HepG2 (cell line): ENCODE measurements around the gene PXT1. TPM values are rescaled to one million over a fixed set of nuclear protein-coding genes. Genes with fewer than 3 reads are reported as not detected.

Source experiments
- ATAC-seq: fragments of 200-7000 bp; cut with Tn5 transposase; 3 replicates; pipeline ENCODE4 v1.9.1; 2020; ENCODE audit warnings: mild to moderate bottlenecking, moderate library complexity
- BruUV-seq: library from RNA; stranded (reverse); fragments of 400-500 nt; replicated peaks from 2 replicates; lab custom pipeline; 2021; lab: Mats Ljungman, UMichigan
- CTCF ChIA-PET: fragments of 300-600 bp; formaldehyde crosslinking; extraction: SDS; loops from one replicate; lab custom pipeline; 2021; ENCODE audit warnings: low total read pairs, inconsistent platforms, low intra/inter-chr PET ratio; lab: Yijun Ruan, JAX
- POLR2A ChIA-PET: fragments of 350-600 bp; sonication (Branson Sonifier 250); formaldehyde crosslinking; loops from one replicate; lab custom pipeline; 2020; ENCODE audit warnings: antibody characterized with exemption, inconsistent platforms; lab: Yijun Ruan, JAX
- DNase-seq: peaks from one replicate; pipeline ENCODE4 v3.0.0-alpha.2; 2015; ENCODE audit warnings: low spot score
- FAIRE-seq: peaks from 3 replicates; lab custom pipeline; 2011; peaks lifted over from hg19 to GRCh38; lab: Jason Lieb, UNC
- H2AFZ ChIP-seq: one replicate; pipeline ENCODE4 v1.6.1; 2011; ENCODE audit warnings: low read length, inconsistent platforms
- H3K27ac ChIP-seq: fragments of 300-600 bp; 3 replicates; pipeline ENCODE4 v1.8.0; 2011; ENCODE audit warnings: mixed run types, mild to moderate bottlenecking, mixed read lengths, low read length, inconsistent platforms; ENCODE audit not compliant: insufficient read depth; ENCODE audit errors: extremely low read length
- H3K27me3 ChIP-seq, 2 experiments: fragments of 200-600 bp in 1 of 2; 2 replicates in 1 of 2; 3 replicates in 1 of 2; pipeline versions ENCODE4 v1.6.0 to v1.8.0; 2011; ENCODE audit warnings: low read length in 2 of 2, mild to moderate bottlenecking in 2 of 2, moderate library complexity in 2 of 2, inconsistent platforms in 1 of 2; ENCODE audit not compliant: insufficient read depth in 2 of 2, control insufficient read depth in 1 of 2
- H3K36me3 ChIP-seq, 2 experiments: fragments of 200-600 bp in 1 of 2; replicated peaks in 1 of 2; 2 replicates in 1 of 2; 3 replicates in 1 of 2; pipeline versions ENCODE4 v1.5.1 to v1.8.0; 2011; ENCODE audit warnings: low read length in 2 of 2, inconsistent platforms in 1 of 2; ENCODE audit not compliant: insufficient read depth in 2 of 2, control insufficient read depth in 1 of 2
- H3K4me1 ChIP-seq: 2 replicates; pipeline ENCODE4 v1.5.1; 2012; ENCODE audit warnings: low read length, inconsistent platforms; ENCODE audit not compliant: insufficient read depth
- H3K4me2 ChIP-seq: 2 replicates; pipeline ENCODE4 v1.6.0; 2011; ENCODE audit warnings: low read depth, low read length, inconsistent platforms
- H3K4me3 ChIP-seq, 3 experiments: fragments of 200-600 bp in 1 of 3; sonication (generic), shearing (Covaris generic) in 1 of 3; replicated peaks in 1 of 3; 2 replicates each; pipeline ENCODE4 v1.5.1; 2011 to 2016; ENCODE audit warnings: low read length in 3 of 3, inconsistent platforms in 2 of 3, low read depth in 2 of 3, mild to moderate bottlenecking in 2 of 3, control low read depth in 1 of 3, mixed read lengths in 1 of 3; ENCODE audit not compliant: insufficient read depth in 1 of 3
- H3K79me2 ChIP-seq: one replicate; pipeline ENCODE4 v1.6.1; 2011; ENCODE audit warnings: low read length, inconsistent platforms; ENCODE audit not compliant: insufficient read depth
- H3K9ac ChIP-seq: 2 replicates; pipeline ENCODE4 v1.6.0; 2011; ENCODE audit warnings: mild to moderate bottlenecking, low read depth, low read length, inconsistent platforms; ENCODE audit not compliant: insufficient read depth
- H3K9me3 ChIP-seq: 2 replicates; pipeline ENCODE4 v1.5.1; 2012; ENCODE audit warnings: mild to moderate bottlenecking, low read length
- H4K20me1 ChIP-seq: 2 replicates; pipeline ENCODE4 v1.6.0; 2011; ENCODE audit warnings: inconsistent platforms, mild to moderate bottlenecking, low read length, moderate library complexity; ENCODE audit not compliant: insufficient read depth
- CENPX ChIP-seq: sonication (generic); formaldehyde crosslinking; IDR thresholded peaks from 2 replicates; pipeline ENCODE4 v1.9.0; 2021; ENCODE audit warnings: mild to moderate bottlenecking, missing genetic modification reagents, moderate library complexity
- FOXK2 ChIP-seq: fragments of 450-650 bp; IDR thresholded peaks from 2 replicates; pipeline ENCODE4 v1.6.1; 2016
- FUBP1 ChIP-seq: sonication (generic); formaldehyde crosslinking; IDR thresholded peaks from 2 replicates; pipeline ENCODE4 v1.5.1; 2020; ENCODE audit warnings: missing genetic modification reagents, mild to moderate bottlenecking, borderline replicate concordance
- GPN1 ChIP-seq: sonication (generic); formaldehyde crosslinking; IDR thresholded peaks from 2 replicates; pipeline ENCODE4 v1.5.1; 2020; ENCODE audit warnings: missing genetic modification reagents, borderline replicate concordance
- HNRNPLL ChIP-seq: fragments of 200-400 bp; formaldehyde crosslinking; IDR thresholded peaks from 2 replicates; pipeline ENCODE4 v1.6.1; 2017; ENCODE audit warnings: mild to moderate bottlenecking, low read depth, low read length; ENCODE audit not compliant: poor library complexity, severe bottlenecking
- MED8 ChIP-seq: sonication (generic); formaldehyde crosslinking; IDR thresholded peaks from 2 replicates; pipeline ENCODE4 v1.8.1; 2023; ENCODE audit warnings: mild to moderate bottlenecking, missing genetic modification reagents; ENCODE audit not compliant: insufficient replicate concordance
- PATZ1 ChIP-seq: sonication (generic); formaldehyde crosslinking; IDR thresholded peaks from 2 replicates; pipeline ENCODE4 v1.4.0; 2020; ENCODE audit warnings: missing genetic modification reagents
- PPARG ChIP-seq: conservative IDR thresholded peaks from 2 replicates; pipeline ENCODE4 v1.6.1; 2016; ENCODE audit warnings: missing biosample characterization, missing genetic modification reagents
- TRIM24 ChIP-seq: sonication (generic); formaldehyde crosslinking; IDR thresholded peaks from 2 replicates; pipeline ENCODE4 v1.8.0; 2022; ENCODE audit warnings: mild to moderate bottlenecking, missing genetic modification reagents
- U2AF2 ChIP-seq: fragments of 200-400 bp; formaldehyde crosslinking; IDR thresholded peaks from 2 replicates; pipeline ENCODE4 v1.6.1; 2017; ENCODE audit warnings: low read depth, mild to moderate bottlenecking, low read length
- ZC3H4 ChIP-seq: sonication (generic); formaldehyde crosslinking; IDR thresholded peaks from 2 replicates; pipeline ENCODE4 v1.4.0; 2020; ENCODE audit warnings: missing genetic modification reagents, borderline replicate concordance
- ZNF12 ChIP-seq: sonication (generic); formaldehyde crosslinking; IDR thresholded peaks from 2 replicates; pipeline ENCODE4 v1.5.0; 2020; ENCODE audit warnings: missing genetic modification reagents
- ZNF124 ChIP-seq: sonication (generic); formaldehyde crosslinking; IDR thresholded peaks from 2 replicates; pipeline ENCODE4 v1.4.0; 2020; ENCODE audit warnings: missing genetic modification reagents
- ZNF362 ChIP-seq: sonication (generic); formaldehyde crosslinking; IDR thresholded peaks from 2 replicates; pipeline ENCODE4 v1.4.0; 2020; ENCODE audit warnings: missing genetic modification reagents, mild to moderate bottlenecking, borderline replicate concordance
- ZNF441 ChIP-seq: sonication (generic); formaldehyde crosslinking; IDR thresholded peaks from 2 replicates; pipeline ENCODE4 v1.7.0; 2021; ENCODE audit warnings: missing genetic modification reagents, borderline replicate concordance
- ZNF557 ChIP-seq: sonication (generic); formaldehyde crosslinking; IDR thresholded peaks from 2 replicates; pipeline ENCODE4 v1.4.0; 2020; ENCODE audit warnings: missing genetic modification reagents
- ZNF670 ChIP-seq: sonication (generic); formaldehyde crosslinking; IDR thresholded peaks from 2 replicates; pipeline ENCODE4 v1.8.0; 2022; ENCODE audit warnings: mild to moderate bottlenecking, missing genetic modification reagents, borderline replicate concordance
- WGBS: methylation state at CpG from one replicate; pipeline ENCODE4 v1.1.6; 2017; ENCODE audit warnings: low lambda C conversion rate; 5-methylcytosine and 5-hydroxymethylcytosine counted together
- in situ Hi-C: cut with HindIII; loops from 2 replicates; pipeline ENCODE4 v1.10.0; 2017; ENCODE audit warnings: low pct_unique_long_range_greater_than_20kb; ENCODE audit not compliant: extremely low pct_ligation_motif_present
- intact Hi-C: fragments of 100-400 bp; cut with micrococcal nuclease; formaldehyde crosslinking; loops from one replicate; pipeline ENCODE4 v1.10.0; 2022; ENCODE audit not compliant: unreplicated experiment
- polyA plus RNA-seq, 8 experiments: library from polyadenylated mRNA; depleted of rRNA in 3 of 8; stranded (reverse) in 7 of 8; unstranded in 1 of 8; fragments of >200 nt; fragmentation: Illumina TruSeq in 4 of 8; extraction: Trizol in 4 of 8; gene quantifications; 2 replicates each; pipeline versions ENCODE4 v1.2.1 to v1.2.3, GENCODE V29; 2011 to 2016; ENCODE audit warnings: low read depth in 4 of 8, missing spikeins in 1 of 8, mixed read lengths in 1 of 8; ENCODE audit not compliant: insufficient read depth in 1 of 8
- total RNA-seq, 5 experiments: library from RNA; depleted of rRNA; stranded (reverse); fragments of >200 nt; fragmentation: Illumina TruSeq; extraction: Trizol; gene quantifications; 2 replicates each; pipeline ENCODE4 v1.2.3, GENCODE V29; 2016; ENCODE audit warnings: low read depth in 1 of 5
- TF ChIP-seq, protein P1 (sequence below): sonication (generic); formaldehyde crosslinking; IDR thresholded peaks from 2 replicates; pipeline ENCODE4 v1.4.0; 2020; ENCODE audit warnings: missing genetic modification reagents, borderline replicate concordance

PXT1 gene
- total and polyA plus RNA-seq, 2 of the 13 experiments (the other 11 are each of a cell fraction or from before 2014, with no cell fraction given) = 0.04 TPM; not detected in 1

DNA sequence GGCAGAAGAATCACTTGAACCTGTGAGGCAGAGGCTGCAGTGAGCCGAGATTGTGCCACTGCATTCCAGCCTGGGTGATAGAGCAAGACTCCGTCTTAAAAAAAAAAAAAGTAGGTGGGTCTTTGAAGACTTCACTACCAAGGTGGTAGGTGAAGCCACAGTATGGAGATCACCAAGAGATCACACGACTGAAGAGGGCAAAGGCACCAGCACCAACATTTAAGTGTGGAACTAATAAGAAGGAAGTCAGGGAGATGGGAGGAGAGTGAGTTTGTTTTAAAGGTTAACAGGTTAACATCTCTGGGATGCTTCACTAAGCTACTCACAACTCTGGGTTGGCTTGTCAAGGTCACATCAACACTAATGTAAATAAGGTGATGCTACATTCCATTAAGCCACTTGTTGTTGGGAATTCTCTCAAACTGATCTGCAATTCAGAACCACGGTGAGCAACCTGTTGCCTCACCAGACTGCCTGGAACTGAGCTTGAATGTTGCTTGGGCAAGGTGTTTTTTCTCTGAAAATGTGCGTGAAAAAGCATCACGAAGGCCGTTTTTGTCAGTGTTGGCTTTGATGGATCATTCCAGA lies 48.8 kb upstream of the PXT1 start:
- no peak overlapping the region for H3K4me2 ChIP-seq
- BruUV-seq = no TSS peak
- no peak overlapping the region for H3K27ac ChIP-seq
- intact Hi-C loops = no loop called here
- ChIA-PET POLR2A (interaction anchor here (0.7 to 1.2 kb wide), 4 partner anchors 12 to 102 kb away, joined by 3 to 6 read pairs (median 4); partner anchors contain the start of gene SRSF3), CTCF (interaction anchor here (1.2 kb wide), 1 partner anchor 68 kb away, joined by 3 read pairs; no protein-coding TSS in a partner anchor)
- H2AFZ ChIP-seq = no peak overlapping the region
- 70% methylated on average over 7 of the region's 7 CpGs for WGBS
- H3K79me2 ChIP-seq = no peaks in the 10 kb centered on the region
- DNase-seq (peak; percentile 80), ATAC-seq (peak; percentile 72), FAIRE-seq (peak; percentile 81)
- in situ Hi-C loops = no loop called here
- no peaks in the 10 kb centered on the region for H3K27me3 ChIP-seq
- H3K4me3 ChIP-seq = no peak overlapping the region
- no peak overlapping the region for H3K9ac ChIP-seq
- no peaks in the 10 kb centered on the region for H3K9me3 ChIP-seq
- no peaks in the 10 kb centered on the region for H4K20me1 ChIP-seq
- peaks cover 41% of the 10 kb centered on the region for H3K4me1 ChIP-seq
- peaks cover 6 to 33% of the 10 kb centered on the region in 2 experiments for H3K36me3 ChIP-seq
- TF ChIP-seq HNRNPLL (no peak), GPN1 (CRISPR knock-in tag) (no peak), ZNF441 (CRISPR knock-in tag) (peak; percentile 45; the same call in 1 of the 2 replicates), ZNF124 (CRISPR knock-in tag) (no peak), PATZ1 (CRISPR knock-in tag) (0 out of 2 replicates have a peak, but pooled peaks have one; percentile 16), TRIM24 (no peak), U2AF2 (no peak), PPARG (CRISPR knock-in tag) (no peak), ZNF12 (CRISPR knock-in tag) (no peak), ZC3H4 (CRISPR knock-in tag) (no peak), MED8 (CRISPR knock-in tag) (no peak), ZNF670 (no peak), ZNF362 (CRISPR knock-in tag) (no peak), FOXK2 (no peak), CENPX (CRISPR knock-in tag) (no peak), FUBP1 (CRISPR knock-in tag) (no peak), ZNF557 (CRISPR knock-in tag) (no peak)
- TF ChIP-seq, protein P1, sequence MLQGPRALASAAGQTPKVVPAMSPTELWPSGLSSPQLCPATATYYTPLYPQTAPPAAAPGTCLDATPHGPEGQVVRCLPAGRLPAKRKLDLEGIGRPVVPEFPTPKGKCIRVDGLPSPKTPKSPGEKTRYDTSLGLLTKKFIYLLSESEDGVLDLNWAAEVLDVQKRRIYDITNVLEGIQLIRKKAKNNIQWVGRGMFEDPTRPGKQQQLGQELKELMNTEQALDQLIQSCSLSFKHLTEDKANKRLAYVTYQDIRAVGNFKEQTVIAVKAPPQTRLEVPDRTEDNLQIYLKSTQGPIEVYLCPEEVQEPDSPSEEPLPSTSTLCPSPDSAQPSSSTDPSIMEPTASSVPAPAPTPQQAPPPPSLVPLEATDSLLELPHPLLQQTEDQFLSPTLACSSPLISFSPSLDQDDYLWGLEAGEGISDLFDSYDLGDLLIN = no peak
